CD14-positive monocyte (primary cell): ENCODE results near the gene CENPX. TPM values are rescaled to one million over a fixed set of nuclear protein-coding genes. Genes with fewer than 3 reads are reported as not detected.

Source experiments
- DNase-seq, 3 donors: peaks; one replicate each; pipeline ENCODE4 v3.0.0-alpha.2; 2011 to 2022
- H2AFZ ChIP-seq: 2 replicates; pipeline ENCODE4 v1.6.0; 2012; ENCODE audit warnings: mild to moderate bottlenecking, low read depth, low read length, inconsistent platforms; ENCODE audit not compliant: insufficient read depth, poor library complexity, severe bottlenecking
- H3K27ac ChIP-seq, 2 donors: 1 replicate in 1 of 2; 2 replicates in 1 of 2; pipeline ENCODE4 v1.5.1; 2012 to 2013; ENCODE audit warnings: low read length in 2 of 2, control low read depth in 1 of 2, inconsistent platforms in 1 of 2, low read depth in 1 of 2, mild to moderate bottlenecking in 1 of 2
- H3K27me3 ChIP-seq, 2 donors: one replicate each; pipeline versions ENCODE4 v1.6.0 to v1.6.1; 2011 to 2013; ENCODE audit warnings: low read length in 2 of 2; ENCODE audit not compliant: control insufficient read depth in 2 of 2, insufficient read depth in 2 of 2
- H3K36me3 ChIP-seq, 2 donors: replicated peaks in 1 of 2; 1 replicate in 1 of 2; 2 replicates in 1 of 2; pipeline versions ENCODE4 v1.5.1 to v1.6.1; 2012 to 2013; ENCODE audit warnings: low read length in 2 of 2, control low read depth in 1 of 2, inconsistent platforms in 1 of 2, mild to moderate bottlenecking in 1 of 2; ENCODE audit not compliant: insufficient read depth in 2 of 2, control insufficient read depth in 1 of 2
- H3K4me1 ChIP-seq, 2 donors: 1 replicate in 1 of 2; 2 replicates in 1 of 2; pipeline versions ENCODE4 v1.5.1 to v1.6.1; 2012 to 2013; ENCODE audit warnings: low read length in 2 of 2, control low read depth in 1 of 2, inconsistent platforms in 1 of 2, mild to moderate bottlenecking in 1 of 2, moderate library complexity in 1 of 2; ENCODE audit not compliant: insufficient read depth in 2 of 2, control insufficient read depth in 1 of 2
- H3K4me2 ChIP-seq: replicated peaks from 2 replicates; pipeline ENCODE3; 2012; ENCODE audit warnings: low read length, moderate library complexity, mild to moderate bottlenecking; ENCODE audit not compliant: poor library complexity, severe bottlenecking; ENCODE audit errors: extremely low read depth
- H3K4me3 ChIP-seq, 3 experiments: fragments of 200-600 bp in 1 of 3; sonication (generic) in 1 of 3; replicated peaks in 1 of 3; 1 replicate in 2 of 3; 2 replicates in 1 of 3; pipeline ENCODE4 v1.5.1; 2011 to 2013; ENCODE audit warnings: low read length in 3 of 3, mild to moderate bottlenecking in 3 of 3, control low read depth in 2 of 3, low read depth in 2 of 3, inconsistent platforms in 1 of 3, moderate library complexity in 1 of 3
- H3K79me2 ChIP-seq: 2 replicates; pipeline ENCODE4 v1.6.0; 2012; ENCODE audit warnings: mild to moderate bottlenecking, control low read depth, inconsistent platforms, low read length, moderate library complexity; ENCODE audit not compliant: insufficient read depth
- H3K9ac ChIP-seq: 2 replicates; pipeline ENCODE4 v1.6.0; 2017; ENCODE audit warnings: low read length, mild to moderate bottlenecking; ENCODE audit not compliant: insufficient read depth, poor library complexity, severe bottlenecking
- H3K9me3 ChIP-seq, 2 donors: replicated peaks in 1 of 2; 1 replicate in 1 of 2; 2 replicates in 1 of 2; pipeline versions ENCODE4 v1.5.1 to v1.6.1; 2012 to 2013; ENCODE audit warnings: low read length in 2 of 2, control low read depth in 1 of 2; ENCODE audit not compliant: control insufficient read depth in 1 of 2, insufficient read depth in 1 of 2
- H4K20me1 ChIP-seq: 2 replicates; pipeline ENCODE4 v1.6.0; 2012; ENCODE audit warnings: mild to moderate bottlenecking, low read length, control low read depth, moderate library complexity; ENCODE audit not compliant: insufficient read depth
- H3K27ac Mint-ChIP-seq, 7 donors: one replicate each; pipeline ENCODE4 v1.8.0; 2020; ENCODE audit warnings: mild to moderate bottlenecking in 7 of 7, mixed read lengths in 7 of 7, moderate library complexity in 6 of 7, inconsistent platforms in 2 of 7
- H3K27me3 Mint-ChIP-seq, 3 donors: one replicate each; pipeline ENCODE4 v1.8.0; 2021 to 2022; ENCODE audit warnings: low read depth in 3 of 3, mild to moderate bottlenecking in 3 of 3, mixed read lengths in 3 of 3, moderate library complexity in 3 of 3, inconsistent platforms in 1 of 3
- H3K36me3 Mint-ChIP-seq, 2 donors: one replicate each; pipeline ENCODE4 v1.8.0; 2020; ENCODE audit warnings: mixed read lengths in 2 of 2, inconsistent platforms in 1 of 2, mild to moderate bottlenecking in 1 of 2
- H3K4me1 Mint-ChIP-seq: one replicate; pipeline ENCODE4 v1.8.0; 2020; ENCODE audit warnings: mild to moderate bottlenecking, mixed read lengths
- H3K4me3 Mint-ChIP-seq, 2 donors: one replicate each; pipeline ENCODE4 v1.8.0; 2020; ENCODE audit warnings: mild to moderate bottlenecking in 2 of 2, mixed read lengths in 2 of 2, moderate library complexity in 1 of 2
- H3K9me3 Mint-ChIP-seq, 7 donors: one replicate each; pipeline ENCODE4 v1.8.0; 2020 to 2022; ENCODE audit warnings: mixed read lengths in 7 of 7, mild to moderate bottlenecking in 6 of 7, moderate library complexity in 6 of 7, inconsistent platforms in 2 of 7
- WGBS: methylation state at CpG from one replicate; pipeline ENCODE4 v1.1.5; 2013; ENCODE audit warnings: missing lambda C conversion rate; ENCODE audit not compliant: insufficient coverage; 5-methylcytosine and 5-hydroxymethylcytosine counted together
- intact Hi-C, 2 donors: fragments of 100-400 bp; cut with micrococcal nuclease; formaldehyde crosslinking; loops; one replicate each; pipeline versions ENCODE4 v1.15.0 to v1.15.1; 2023
- polyA plus RNA-seq, 3 donors: library from polyadenylated mRNA; depleted of rRNA in 1 of 3; unstranded in 2 of 3; stranded (reverse) in 1 of 3; fragments of 300-500 nt in 2 of 3; fragments of >200 nt in 1 of 3; fragmentation: Illumina TruSeq in 2 of 3; gene quantifications; 1 replicate in 2 of 3; 2 replicates in 1 of 3; pipeline ENCODE4 v1.2.3, GENCODE V29; 2012 to 2021
- TF ChIP-seq, protein P1 (sequence below): fragments of 200-600 bp; IDR thresholded peaks from one replicate; pipeline ENCODE4 v1.8.0; 2022; ENCODE audit warnings: antibody characterized with exemption, mild to moderate bottlenecking

Gene CENPX
- polyA plus RNA-seq, 3 donors: 47.7 to 57.0 (median 55.9) TPM

- Histone ChIP-seq H3K79me2 (peaks cover 19% of the 10 kb centered on the region), H3K4me1 (peaks cover 20 to 28% of the 10 kb centered on the region in 2 donors), H4K20me1 (peaks cover 14% of the 10 kb centered on the region), H3K27me3 (no peaks in the 10 kb centered on the region), H3K9ac (no peak overlapping the region), H3K4me3 (no peak overlapping the region), H2AFZ (no peak overlapping the region), H3K27ac (no peak overlapping the region), H3K9me3 (no peaks in the 10 kb centered on the region), H3K4me2 (no peak overlapping the region), H3K36me3 (peaks cover 23 to 32% of the 10 kb centered on the region in 2 donors)
- no peak for DNase-seq
- Mint-ChIP-seq H3K36me3 (peaks cover 17 to 39% of the 10 kb centered on the region in 2 donors), H3K27me3 (no peaks in the 10 kb centered on the region), H3K27ac (no peak overlapping the region), H3K4me1 (peaks cover 19% of the 10 kb centered on the region), H3K9me3 (no peaks in the 10 kb centered on the region), H3K4me3 (no peak overlapping the region)
- WGBS: 97% methylated on average over 16 of the region's 20 CpGs
- intact Hi-C loops: no loop called here
- TF ChIP-seq, protein P1, sequence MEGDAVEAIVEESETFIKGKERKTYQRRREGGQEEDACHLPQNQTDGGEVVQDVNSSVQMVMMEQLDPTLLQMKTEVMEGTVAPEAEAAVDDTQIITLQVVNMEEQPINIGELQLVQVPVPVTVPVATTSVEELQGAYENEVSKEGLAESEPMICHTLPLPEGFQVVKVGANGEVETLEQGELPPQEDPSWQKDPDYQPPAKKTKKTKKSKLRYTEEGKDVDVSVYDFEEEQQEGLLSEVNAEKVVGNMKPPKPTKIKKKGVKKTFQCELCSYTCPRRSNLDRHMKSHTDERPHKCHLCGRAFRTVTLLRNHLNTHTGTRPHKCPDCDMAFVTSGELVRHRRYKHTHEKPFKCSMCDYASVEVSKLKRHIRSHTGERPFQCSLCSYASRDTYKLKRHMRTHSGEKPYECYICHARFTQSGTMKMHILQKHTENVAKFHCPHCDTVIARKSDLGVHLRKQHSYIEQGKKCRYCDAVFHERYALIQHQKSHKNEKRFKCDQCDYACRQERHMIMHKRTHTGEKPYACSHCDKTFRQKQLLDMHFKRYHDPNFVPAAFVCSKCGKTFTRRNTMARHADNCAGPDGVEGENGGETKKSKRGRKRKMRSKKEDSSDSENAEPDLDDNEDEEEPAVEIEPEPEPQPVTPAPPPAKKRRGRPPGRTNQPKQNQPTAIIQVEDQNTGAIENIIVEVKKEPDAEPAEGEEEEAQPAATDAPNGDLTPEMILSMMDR: no peak
Observed at GRCh38 chr17:82048571-82048971, 25.9 kb upstream of the CENPX start.

- Mint-ChIP-seq H3K9me3 (no peaks in the 10 kb centered on the region), H3K4me3 (no peak overlapping the region), H3K4me1 (peaks cover 15% of the 10 kb centered on the region), H3K36me3 (peaks cover 17 to 34% of the 10 kb centered on the region in 2 donors), H3K27me3 (no peaks in the 10 kb centered on the region), H3K27ac (peak overlapping the region in 1 of 7 donors; percentile 45)
- Histone ChIP-seq H3K9ac (no peak overlapping the region), H3K36me3 (peaks cover 20 to 28% of the 10 kb centered on the region in 2 donors), H3K9me3 (no peaks in the 10 kb centered on the region), H3K27ac (no peak overlapping the region), H3K4me3 (no peak overlapping the region), H3K4me2 (no peak overlapping the region), H3K27me3 (no peaks in the 10 kb centered on the region), H3K4me1 (peaks cover 17 to 23% of the 10 kb centered on the region in 2 donors), H2AFZ (no peak overlapping the region), H3K79me2 (peaks cover 13% of the 10 kb centered on the region), H4K20me1 (peaks cover 9% of the 10 kb centered on the region)
- 98% methylated on average over 20 of the region's 25 CpGs for WGBS
- intact Hi-C loops: no loop called here
- no peak for DNase-seq
- TF ChIP-seq, protein P1: no peak
Observed at GRCh38 chr17:82047914-82048570, 25.4 kb upstream of the CENPX start.
